Thoracic aorta (tissue), 2 donors: ENCODE data around the gene EAF2. TPM values are rescaled to one million over a fixed set of nuclear protein-coding genes. Genes with fewer than 3 reads are reported as not detected.
"Not testable (repeated sequence)": the region's sequence is repeated elsewhere in the genome, so short reads cannot be mapped to it uniquely, and the experiment has no call there.

Experiments used
- ATAC-seq: fragments of 150-250 bp; one replicate; pipeline ENCODE4 v1.8.0; 2017; ENCODE audit warnings: low read depth; ENCODE audit not compliant: insufficient number of reproducible peaks, low FRiP score
- DNase-seq: peaks from one replicate; pipeline ENCODE4 v3.0.0-alpha.2; 2020; ENCODE audit warnings: low spot score
- H3K27ac ChIP-seq, 2 donors: fragments of 200-600 bp; sonication (generic); 1 replicate in 1 of 2; 2 replicates in 1 of 2; pipeline ENCODE4 v1.5.1; 2016; ENCODE audit warnings: mild to moderate bottlenecking in 2 of 2, moderate library complexity in 2 of 2
- H3K27me3 ChIP-seq: fragments of 200-600 bp; sonication (generic); replicated peaks from 2 replicates; pipeline ENCODE4 v1.6.0; 2016; ENCODE audit warnings: mild to moderate bottlenecking; ENCODE audit not compliant: insufficient read depth
- H3K36me3 ChIP-seq: fragments of 200-600 bp; sonication (generic); one replicate; pipeline ENCODE4 v1.5.1; 2016
- H3K4me1 ChIP-seq, 2 donors: fragments of 200-600 bp; sonication (generic); 1 replicate in 1 of 2; 2 replicates in 1 of 2; pipeline versions ENCODE4 v1.5.1 to v1.6.0; 2016; ENCODE audit warnings: low read depth in 2 of 2, mild to moderate bottlenecking in 1 of 2; ENCODE audit not compliant: control insufficient read depth in 1 of 2
- H3K4me3 ChIP-seq: fragments of 200-600 bp; sonication (generic); 2 replicates; pipeline ENCODE4 v1.5.1; 2016; ENCODE audit warnings: mild to moderate bottlenecking
- H3K9me3 ChIP-seq: fragments of 200-600 bp; sonication (generic); 2 replicates; pipeline ENCODE4 v1.5.1; 2016
- total RNA-seq, 2 donors: library from RNA; depleted of rRNA; stranded (reverse); fragments of >200 nt; gene quantifications; one replicate each; pipeline versions ENCODE4 v1.1.0 to v1.2.3, GENCODE V29; 2016
- TF ChIP-seq, protein P1 (sequence below): fragments of 200-600 bp; sonication (generic); IDR thresholded peaks from one replicate; pipeline ENCODE4 v1.5.1; 2019; ENCODE audit warnings: antibody characterized with exemption

The EAF2 gene
- total RNA-seq, 2 donors from 2014 or later = 3.7 to 5.1 TPM

DNA sequence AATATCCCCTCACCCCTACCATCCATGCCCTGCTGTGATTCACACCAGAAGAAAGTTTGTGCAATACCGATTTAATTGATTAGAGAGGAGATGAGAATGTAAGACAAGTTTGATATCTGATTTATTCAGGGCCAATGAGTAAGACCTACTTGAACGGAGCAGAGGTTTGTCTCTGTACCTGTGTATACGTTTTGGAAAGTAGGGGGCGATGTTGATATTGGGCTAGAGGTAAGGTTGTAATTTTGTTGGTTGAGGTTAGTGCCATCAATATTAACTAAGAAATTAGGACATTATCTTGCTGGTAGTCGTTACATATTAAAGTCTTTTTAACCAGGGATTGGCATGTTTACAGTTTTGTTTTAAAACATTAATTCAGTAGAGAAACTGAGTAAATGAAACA, 20.5 kb downstream of the EAF2 start:
- no peak for DNase-seq
- H3K9me3 ChIP-seq = no peaks in the 10 kb centered on the region
- no peaks in the 10 kb centered on the region for H3K27me3 ChIP-seq
- H3K36me3 ChIP-seq = no peaks in the 10 kb centered on the region
- H3K4me3 ChIP-seq = no peak overlapping the region
- H3K27ac ChIP-seq = no peak overlapping the region
- TF ChIP-seq, protein P1, sequence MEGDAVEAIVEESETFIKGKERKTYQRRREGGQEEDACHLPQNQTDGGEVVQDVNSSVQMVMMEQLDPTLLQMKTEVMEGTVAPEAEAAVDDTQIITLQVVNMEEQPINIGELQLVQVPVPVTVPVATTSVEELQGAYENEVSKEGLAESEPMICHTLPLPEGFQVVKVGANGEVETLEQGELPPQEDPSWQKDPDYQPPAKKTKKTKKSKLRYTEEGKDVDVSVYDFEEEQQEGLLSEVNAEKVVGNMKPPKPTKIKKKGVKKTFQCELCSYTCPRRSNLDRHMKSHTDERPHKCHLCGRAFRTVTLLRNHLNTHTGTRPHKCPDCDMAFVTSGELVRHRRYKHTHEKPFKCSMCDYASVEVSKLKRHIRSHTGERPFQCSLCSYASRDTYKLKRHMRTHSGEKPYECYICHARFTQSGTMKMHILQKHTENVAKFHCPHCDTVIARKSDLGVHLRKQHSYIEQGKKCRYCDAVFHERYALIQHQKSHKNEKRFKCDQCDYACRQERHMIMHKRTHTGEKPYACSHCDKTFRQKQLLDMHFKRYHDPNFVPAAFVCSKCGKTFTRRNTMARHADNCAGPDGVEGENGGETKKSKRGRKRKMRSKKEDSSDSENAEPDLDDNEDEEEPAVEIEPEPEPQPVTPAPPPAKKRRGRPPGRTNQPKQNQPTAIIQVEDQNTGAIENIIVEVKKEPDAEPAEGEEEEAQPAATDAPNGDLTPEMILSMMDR = no peak
- no peaks in the 10 kb centered on the region for H3K4me1 ChIP-seq
- ATAC-seq = no peak

DNA sequence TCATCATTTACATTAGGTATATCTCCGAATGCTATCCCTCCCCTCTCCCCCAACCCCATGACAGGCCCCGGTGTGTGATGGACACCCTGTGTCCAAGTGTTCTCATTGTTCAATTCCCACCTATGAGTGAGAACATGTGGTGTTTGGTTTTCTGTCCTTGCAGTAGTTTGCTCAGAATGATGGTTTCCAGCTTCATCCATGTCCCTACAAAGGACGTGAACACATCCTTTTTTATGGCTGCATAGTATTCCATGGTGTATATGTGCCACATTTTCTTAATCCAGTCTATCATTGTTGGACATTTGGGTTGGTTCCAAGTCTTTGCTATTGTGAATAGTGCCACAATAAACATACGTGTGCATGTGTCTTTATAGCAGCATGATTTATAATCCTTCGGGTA, 22.8 kb downstream of the EAF2 start:
- ATAC-seq, H3K36me3 ChIP-seq, H3K27ac ChIP-seq, H3K4me3 ChIP-seq, H3K4me1 ChIP-seq, DNase-seq, H3K27me3 ChIP-seq, H3K9me3 ChIP-seq: not testable (repeated sequence)

DNA sequence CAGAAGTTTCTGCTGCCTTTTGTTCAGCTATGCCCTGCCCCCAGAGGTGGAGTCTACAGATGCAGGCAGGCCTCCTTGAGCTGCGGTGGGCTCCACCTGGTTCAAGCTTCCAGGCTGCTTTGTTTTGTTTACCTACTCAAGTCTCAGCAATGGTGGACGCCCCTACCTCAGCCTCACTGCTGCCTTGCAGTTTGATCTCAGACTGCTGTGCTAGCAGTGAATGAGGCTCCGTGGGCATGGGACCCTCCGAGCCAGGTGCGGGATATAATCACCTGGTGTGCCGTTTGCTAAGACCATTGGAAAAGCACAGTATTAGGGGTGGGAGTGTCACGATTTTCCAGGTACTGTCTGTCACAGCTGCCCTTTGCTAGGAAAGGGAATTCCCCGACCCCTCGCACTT, 28.2 kb downstream of the EAF2 start:
- not testable (repeated sequence) for H3K4me3 ChIP-seq, H3K4me1 ChIP-seq, H3K27me3 ChIP-seq, ATAC-seq, H3K27ac ChIP-seq, H3K36me3 ChIP-seq, DNase-seq, H3K9me3 ChIP-seq

DNA sequence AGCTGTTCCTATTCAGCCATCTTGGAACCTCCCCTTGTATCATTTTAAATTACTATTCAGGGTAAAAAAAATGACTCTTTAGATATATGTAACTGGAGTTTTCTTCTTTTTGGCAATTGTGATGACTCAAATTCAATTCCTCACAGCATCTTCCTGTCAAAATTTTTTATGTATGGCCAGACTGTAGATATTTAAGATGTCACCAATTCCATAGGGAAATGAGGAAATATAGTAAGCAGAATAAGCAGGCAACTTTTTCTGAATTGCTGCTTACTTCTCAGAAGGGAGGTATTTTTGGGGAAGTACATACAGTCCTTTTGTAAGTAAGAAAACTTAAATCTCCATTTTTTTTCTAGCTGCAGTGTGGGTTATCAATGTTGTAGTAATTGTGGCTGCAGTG, 28.8 kb downstream of the EAF2 start:
- Histone ChIP-seq H3K27ac (no peak overlapping the region), H3K9me3 (no peaks in the 10 kb centered on the region), H3K4me3 (no peak overlapping the region), H3K4me1 (no peaks in the 10 kb centered on the region), H3K36me3 (no peaks in the 10 kb centered on the region), H3K27me3 (no peaks in the 10 kb centered on the region)
- TF ChIP-seq, protein P1 = no peak
- ATAC-seq (no peak), DNase-seq (no peak)

DNA sequence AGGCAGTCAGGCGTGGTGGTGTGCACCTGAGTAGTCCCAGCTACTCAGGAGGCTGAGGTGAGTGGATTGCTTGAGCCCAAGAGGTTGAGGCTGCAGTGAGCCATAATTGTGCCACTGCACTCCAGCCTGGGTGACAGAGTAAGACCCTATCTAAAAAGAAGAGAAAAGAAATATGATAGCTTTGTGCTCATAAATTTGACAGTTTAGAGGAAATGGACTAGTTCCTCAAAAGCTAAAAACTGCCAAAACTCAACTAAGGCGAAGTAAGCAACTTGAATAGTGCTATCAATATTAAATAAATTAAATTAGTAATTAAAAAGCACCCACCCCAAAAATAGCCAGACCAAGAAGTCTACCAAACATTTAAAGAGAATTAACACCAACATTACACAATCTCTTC, 34.7 kb downstream of the EAF2 start:
- no peaks in the 10 kb centered on the region for H3K4me1 ChIP-seq
- TF ChIP-seq, protein P1 = no peak
- no peaks in the 10 kb centered on the region for H3K27me3 ChIP-seq
- H3K36me3 ChIP-seq = no peaks in the 10 kb centered on the region
- ATAC-seq (no peak), DNase-seq (no peak)
- H3K4me3 ChIP-seq = no peak overlapping the region
- no peaks in the 10 kb centered on the region for H3K9me3 ChIP-seq
- H3K27ac ChIP-seq = no peak overlapping the region

DNA sequence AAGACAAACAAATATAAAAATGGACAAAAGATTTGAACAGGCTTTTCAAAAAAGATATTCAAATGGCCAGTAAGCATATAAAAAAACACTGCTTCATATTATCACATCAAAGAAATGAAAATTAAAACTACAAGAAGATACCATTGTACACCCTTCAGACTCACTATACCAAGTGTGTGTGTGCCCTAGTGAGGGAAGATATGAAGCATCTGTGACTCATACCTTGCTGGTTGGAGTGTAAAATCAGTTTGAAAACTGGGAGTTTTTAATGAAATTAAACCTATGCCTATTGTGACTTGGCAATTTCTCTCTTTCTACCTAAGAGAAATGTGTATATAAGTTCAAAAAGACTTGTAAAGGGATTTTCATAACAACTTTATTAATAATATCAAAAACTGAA, 35.7 kb downstream of the EAF2 start:
- no peak for ATAC-seq
- Histone ChIP-seq H3K4me3 (no peak overlapping the region), H3K27ac (no peak overlapping the region), H3K36me3 (no peaks in the 10 kb centered on the region), H3K4me1 (no peaks in the 10 kb centered on the region), H3K27me3 (no peaks in the 10 kb centered on the region), H3K9me3 (no peaks in the 10 kb centered on the region)
- no peak for DNase-seq
- TF ChIP-seq, protein P1 = no peak
